GM10266 (cell line): Measurements from ENCODE around the gene LPXN.

Experiments
- DNase-seq: peaks from one replicate; pipeline ENCODE4 v3.0.0; 2012; ENCODE audit errors: extremely low spot score
- CTCF ChIP-seq: IDR thresholded peaks from 2 replicates; pipeline ENCODE4 v1.5.1; 2012; ENCODE audit warnings: mild to moderate bottlenecking, low read depth; ENCODE audit not compliant: control insufficient read depth, insufficient read depth; ENCODE audit errors: missing control alignments

LPXN gene

GRCh38 chr11:58511636-58512035, 64.0 kb downstream of the LPXN start:
- no peak for DNase-seq
- TF ChIP-seq CTCF, result no peak

- no peak for TF ChIP-seq CTCF
- DNase-seq, result no peak
Observed at GRCh38 chr11:58509748-58510147, 65.9 kb downstream of the LPXN start.

- no peak for TF ChIP-seq CTCF
- no peak for DNase-seq
Observed at GRCh38 chr11:58508814-58509213, 66.8 kb downstream of the LPXN start.

GRCh38 chr11:58508005-58508404, 67.7 kb downstream of the LPXN start, which contains the start of gene OR5B21:
Gene OR5B21 (minus strand): TSS chr11:58508105. CDS start chr11:58508105, 0 bp downstream.
- no peak for TF ChIP-seq CTCF
- DNase-seq, result no peak

- TF ChIP-seq CTCF, result no peak
- no peak for DNase-seq
Observed at GRCh38 chr11:58507355-58507754, 68.3 kb downstream of the LPXN start.

- DNase-seq, result no peak
- TF ChIP-seq CTCF, result no peak
Observed at GRCh38 chr11:58506935-58507334, 68.7 kb downstream of the LPXN start.

- no peak for DNase-seq
- no peak for TF ChIP-seq CTCF
Observed at GRCh38 chr11:58505849-58506248, 69.8 kb downstream of the LPXN start.
